DMS 273 (cell line): Measurements from ENCODE around the gene NDUFA12.

Experiments
- DNase-seq: peaks from one replicate; lab custom pipeline; 2025; ENCODE audit not compliant: unreplicated experiment; lab: John Stamatoyannopoulos, UW

Gene NDUFA12

GRCh38 chr12:94982456-94982855, 21.0 kb downstream of the NDUFA12 start:
- no peak for DNase-seq

- DNase-seq, result no peak
Observed at GRCh38 chr12:94980577-94980976, 22.9 kb downstream of the NDUFA12 start.

GRCh38 chr12:94979941-94980340, 23.6 kb downstream of the NDUFA12 start:
- DNase-seq, result no peak

- DNase-seq, result peak; percentile 26
Observed at GRCh38 chr12:94977766-94978468, 25.6 kb downstream of the NDUFA12 start.

- no peak for DNase-seq
Observed at GRCh38 chr12:94973221-94973620, 30.3 kb downstream of the NDUFA12 start.

- DNase-seq, result no peak
Observed at GRCh38 chr12:94972795-94973194, 30.7 kb downstream of the NDUFA12 start.

- no peak for DNase-seq
Observed at GRCh38 chr12:94971923-94972322, 31.6 kb downstream of the NDUFA12 start.

GRCh38 chr12:94970560-94970959, 32.9 kb downstream of the NDUFA12 start:
- no peak for DNase-seq

- DNase-seq, result no peak
Observed at GRCh38 chr12:94969424-94969823, 34.1 kb downstream of the NDUFA12 start.

- DNase-seq, result no peak
Observed at GRCh38 chr12:94965982-94966630, 37.4 kb downstream of the NDUFA12 start.

GRCh38 chr12:94963649-94964048, 39.8 kb downstream of the NDUFA12 start:
- DNase-seq, result no peak

- no peak for DNase-seq
Observed at GRCh38 chr12:94962670-94963069, 40.8 kb downstream of the NDUFA12 start.

- no peak for DNase-seq
Observed at GRCh38 chr12:94961911-94962310, 41.6 kb downstream of the NDUFA12 start.

GRCh38 chr12:94961256-94961824, 42.2 kb downstream of the NDUFA12 start:
- DNase-seq, result no peak

- DNase-seq, result no peak
Observed at GRCh38 chr12:94957006-94957405, 46.5 kb downstream of the NDUFA12 start.

- no peak for DNase-seq
Observed at GRCh38 chr12:94954948-94955592, 48.4 kb downstream of the NDUFA12 start.

GRCh38 chr12:94954029-94954685, 49.3 kb downstream of the NDUFA12 start:
- DNase-seq, result no peak

- no peak for DNase-seq
Observed at GRCh38 chr12:94952325-94952724, 51.2 kb downstream of the NDUFA12 start.

- no peak for DNase-seq
Observed at GRCh38 chr12:94951071-94951934, 52.2 kb downstream of the NDUFA12 start.

GRCh38 chr12:94948232-94948810, 55.2 kb downstream of the NDUFA12 start:
- DNase-seq, result no peak
